Measurements from ENCODE around the gene TCP1.

DNA sequence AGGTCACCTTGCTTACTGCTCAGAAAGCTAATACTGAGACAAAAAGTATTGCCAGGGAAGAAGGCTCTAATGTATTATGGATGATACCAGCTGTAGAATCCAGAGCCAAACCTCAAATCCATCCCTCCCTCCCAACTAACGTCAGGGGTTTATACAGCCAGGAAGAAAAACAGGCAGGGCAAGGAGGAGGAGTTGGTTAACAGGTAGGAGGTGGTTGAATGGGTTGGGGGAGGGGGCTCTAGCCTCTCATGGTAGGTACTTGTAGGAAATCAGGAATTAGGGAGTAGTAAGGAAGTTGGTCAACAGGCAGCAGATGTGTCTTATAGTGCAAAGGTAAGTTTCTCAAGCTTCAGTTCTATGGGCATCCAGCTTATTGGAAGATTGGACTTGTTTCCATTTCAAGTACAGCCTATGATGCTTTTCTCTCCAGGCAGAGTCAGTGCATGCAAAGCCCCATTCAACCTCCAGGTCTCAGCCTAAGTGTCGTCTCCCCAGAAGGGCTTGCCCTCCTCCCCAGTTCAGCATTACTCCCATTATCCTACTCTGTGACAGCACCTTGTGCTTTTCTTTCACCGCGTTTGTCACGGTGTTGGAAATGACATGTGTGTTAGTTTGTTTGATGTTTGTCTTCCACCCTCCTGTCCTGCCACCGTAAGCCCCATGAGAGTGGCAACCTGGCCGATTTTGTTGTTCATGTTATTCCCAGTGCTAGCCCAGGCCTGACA lies 48.8 kb upstream of the TCP1 start:
- TF ChIP-seq, protein P1, sequence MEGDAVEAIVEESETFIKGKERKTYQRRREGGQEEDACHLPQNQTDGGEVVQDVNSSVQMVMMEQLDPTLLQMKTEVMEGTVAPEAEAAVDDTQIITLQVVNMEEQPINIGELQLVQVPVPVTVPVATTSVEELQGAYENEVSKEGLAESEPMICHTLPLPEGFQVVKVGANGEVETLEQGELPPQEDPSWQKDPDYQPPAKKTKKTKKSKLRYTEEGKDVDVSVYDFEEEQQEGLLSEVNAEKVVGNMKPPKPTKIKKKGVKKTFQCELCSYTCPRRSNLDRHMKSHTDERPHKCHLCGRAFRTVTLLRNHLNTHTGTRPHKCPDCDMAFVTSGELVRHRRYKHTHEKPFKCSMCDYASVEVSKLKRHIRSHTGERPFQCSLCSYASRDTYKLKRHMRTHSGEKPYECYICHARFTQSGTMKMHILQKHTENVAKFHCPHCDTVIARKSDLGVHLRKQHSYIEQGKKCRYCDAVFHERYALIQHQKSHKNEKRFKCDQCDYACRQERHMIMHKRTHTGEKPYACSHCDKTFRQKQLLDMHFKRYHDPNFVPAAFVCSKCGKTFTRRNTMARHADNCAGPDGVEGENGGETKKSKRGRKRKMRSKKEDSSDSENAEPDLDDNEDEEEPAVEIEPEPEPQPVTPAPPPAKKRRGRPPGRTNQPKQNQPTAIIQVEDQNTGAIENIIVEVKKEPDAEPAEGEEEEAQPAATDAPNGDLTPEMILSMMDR (IDR thresholded peaks at IDR 0.05), result no peak
- TF ChIP-seq POLR2A (IDR thresholded peaks at IDR 0.05) (no peak), POLR2AphosphoS5 (IDR thresholded peaks at IDR 0.05) (no peak), EP300 (IDR thresholded peaks at IDR 0.05) (no peak)
